ENCODE data around the gene AKAP8L.
A peak's percentile ranks its signal among the peaks of the same experiment; 100 is the strongest.
"Not testable (repeated sequence)": the region's sequence is repeated elsewhere in the genome, so short reads cannot be mapped to it uniquely, and the experiment has no call there.

Gene AKAP8L

DNA sequence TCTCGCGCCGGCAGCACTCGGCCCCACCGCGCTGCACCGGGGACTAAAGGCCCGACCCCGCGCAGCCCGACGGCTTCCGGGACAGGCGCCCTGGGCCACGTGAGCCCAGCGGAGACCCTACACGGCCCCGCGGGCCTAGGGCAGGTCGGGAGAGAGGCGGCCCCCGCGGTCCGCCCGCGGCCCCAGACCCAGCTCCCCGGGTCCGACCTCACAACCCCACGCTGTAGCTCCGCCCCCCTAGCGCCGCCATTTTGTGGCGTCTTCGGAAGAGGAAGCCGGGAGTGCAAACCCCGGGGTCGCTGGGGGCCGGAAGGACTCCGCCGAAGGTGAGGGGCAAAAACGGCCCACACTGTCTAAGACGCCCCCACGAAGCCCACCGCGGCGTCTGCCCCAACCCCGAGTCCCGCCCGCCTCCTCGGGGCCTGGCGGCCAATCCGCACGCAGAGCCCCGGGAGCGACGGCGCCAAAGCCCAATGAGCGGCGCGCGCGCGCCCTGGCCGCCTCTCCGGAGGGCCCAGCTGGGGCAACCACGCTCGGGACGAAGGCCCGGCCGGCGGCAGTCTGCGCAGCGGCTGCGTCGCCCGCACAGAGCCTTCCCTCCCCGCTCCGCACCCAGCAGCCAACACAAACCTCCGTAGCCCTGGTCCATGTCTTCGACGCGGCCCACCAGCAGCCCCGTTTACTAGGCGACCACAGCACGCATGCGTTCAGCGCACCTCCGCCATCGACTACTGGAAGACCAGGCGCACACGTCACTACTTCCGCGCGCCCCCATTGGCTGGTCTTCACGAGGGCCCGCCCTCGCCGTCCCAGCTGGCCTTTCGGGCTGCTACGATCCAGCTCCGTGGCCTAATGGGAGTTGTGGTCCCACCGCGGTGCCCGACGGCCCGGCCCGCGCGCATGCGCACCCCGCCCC, 39.4 kb downstream of the AKAP8L start, which contains the start of gene AKAP8:
AKAP8 (minus strand) TSS at position 705 of the 916 bp plus-strand sequence; CDS start at position 649, 56 bp downstream.
- peak; percentile 98 for DNase-seq

DNA sequence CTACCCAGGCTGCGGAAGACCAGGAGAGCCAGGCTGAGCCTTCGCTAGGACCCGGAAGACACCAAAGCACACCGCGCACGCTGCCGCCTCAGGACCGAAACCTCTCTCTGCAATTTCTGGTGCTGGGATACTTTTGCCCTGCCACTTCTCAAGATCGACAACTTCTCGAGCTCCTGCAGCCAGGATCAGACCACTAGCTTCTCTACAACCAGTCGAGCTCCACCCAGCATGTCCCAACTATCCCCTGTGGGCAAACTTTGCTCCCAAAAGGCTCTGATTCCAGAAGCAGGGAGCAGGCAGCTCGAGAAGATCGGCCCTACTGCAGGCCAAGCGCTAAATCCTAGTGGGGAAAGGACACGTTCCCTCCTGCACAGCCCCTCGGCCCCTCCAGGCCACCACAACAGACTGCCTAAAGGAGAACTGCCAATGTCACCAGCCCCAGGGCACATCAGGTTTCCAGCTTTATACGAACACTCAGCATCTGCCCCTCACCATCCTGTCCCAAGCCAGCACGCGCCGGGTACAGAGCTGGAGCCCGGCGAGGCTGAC, 40.2 kb downstream of the AKAP8L start:
- peak; percentile 53 for DNase-seq

DNA sequence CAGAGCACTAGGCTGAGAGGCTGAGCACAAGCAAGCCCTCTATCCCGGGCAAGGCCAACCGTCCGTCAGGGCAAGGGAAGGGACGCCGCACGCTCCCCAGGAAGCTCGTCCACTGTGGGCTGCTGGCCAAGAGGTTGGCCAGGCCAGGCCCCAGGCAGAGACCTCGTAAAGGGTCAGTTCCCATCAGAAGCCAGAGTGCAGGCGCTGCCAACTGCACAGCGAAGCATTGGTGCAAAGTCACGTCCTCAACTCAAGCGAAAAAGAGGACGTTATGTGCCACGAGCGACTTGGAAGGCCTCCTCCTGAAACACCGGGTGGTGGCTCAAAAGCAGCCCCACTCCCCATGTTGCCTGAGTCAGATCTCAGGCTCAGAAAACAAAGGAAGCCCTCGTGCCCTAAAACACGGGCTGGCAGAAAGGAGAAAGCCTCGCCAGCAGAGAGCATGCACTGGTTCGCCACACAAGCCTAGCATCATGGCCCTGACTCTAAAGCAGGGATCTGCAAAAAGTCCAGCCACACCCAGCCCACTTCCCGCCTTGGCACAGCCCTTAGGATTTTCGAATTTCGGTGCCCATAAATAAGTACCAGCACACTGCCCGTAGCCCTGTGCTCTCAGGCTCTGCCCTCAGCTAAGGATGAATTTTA, 43.9 kb downstream of the AKAP8L start:
- DNase-seq: no peak

DNA sequence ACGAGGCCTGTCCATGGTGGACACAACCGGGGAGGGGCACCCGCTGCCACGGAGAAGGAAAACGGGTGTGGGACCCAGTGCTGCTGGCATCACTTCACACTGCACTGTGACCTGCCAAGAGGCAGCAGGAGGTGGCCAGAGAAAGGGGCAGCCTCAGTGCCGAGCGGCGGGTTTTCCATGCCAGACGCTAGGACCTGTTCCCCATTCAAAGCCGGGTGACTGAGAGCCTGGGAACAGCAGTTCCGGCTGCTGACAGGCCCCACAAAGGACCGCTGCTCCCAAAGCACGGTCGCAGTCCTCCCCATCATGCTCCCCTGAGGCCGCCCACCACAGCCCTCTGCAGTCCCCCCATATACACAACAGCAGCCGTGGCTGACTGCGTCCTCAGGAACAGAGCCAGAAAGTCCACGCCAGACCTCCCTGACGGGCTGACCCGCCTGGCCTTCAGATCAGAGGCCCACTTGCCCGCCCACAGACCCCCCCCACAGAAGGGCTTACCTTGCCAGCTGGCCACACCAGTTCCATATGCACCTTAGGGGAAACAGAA, 44.6 kb downstream of the AKAP8L start:
- DNase-seq: no peak

DNA sequence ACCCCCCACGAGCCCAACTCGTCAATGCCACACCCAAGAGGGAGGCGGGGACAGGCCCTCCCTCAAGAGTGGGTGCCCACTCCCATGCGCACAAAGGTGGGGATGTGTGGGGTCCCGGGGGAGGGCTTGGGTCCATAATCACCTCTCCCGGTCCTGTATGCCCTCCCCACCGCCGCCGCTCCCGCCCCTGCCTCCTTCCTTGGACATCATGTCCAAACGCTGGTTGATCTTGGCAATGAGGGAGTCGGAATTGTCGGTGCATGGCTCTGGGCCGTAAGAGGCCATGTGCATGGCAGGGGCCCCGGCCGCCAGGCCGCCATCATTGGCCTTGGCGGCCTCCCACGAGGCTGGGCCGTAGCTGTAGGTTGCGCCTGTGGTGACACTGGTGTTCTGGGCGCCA, 45.1 kb downstream of the AKAP8L start:
- DNase-seq: no peak

DNA sequence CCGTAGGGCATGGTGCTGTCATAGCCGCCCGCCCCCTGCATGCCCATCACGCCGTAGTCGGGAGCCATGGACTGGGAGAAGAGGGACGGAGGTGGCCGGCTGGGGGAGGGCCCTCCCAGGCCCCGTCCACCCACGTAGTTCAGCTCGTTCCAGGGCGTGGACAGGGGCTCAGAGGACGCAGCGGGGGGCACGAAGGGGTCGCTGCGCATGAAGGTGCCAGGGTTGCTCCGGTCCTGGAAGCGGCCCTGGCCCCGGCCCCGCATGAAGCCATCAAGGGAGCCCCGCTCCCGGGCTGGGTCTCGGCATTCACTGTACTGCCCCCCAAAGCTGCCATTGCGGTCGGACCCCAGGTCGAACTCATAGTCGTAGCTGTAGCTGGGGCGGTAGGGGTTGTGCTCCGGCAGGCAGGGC, 45.9 kb downstream of the AKAP8L start:
- DNase-seq: no peak

DNA sequence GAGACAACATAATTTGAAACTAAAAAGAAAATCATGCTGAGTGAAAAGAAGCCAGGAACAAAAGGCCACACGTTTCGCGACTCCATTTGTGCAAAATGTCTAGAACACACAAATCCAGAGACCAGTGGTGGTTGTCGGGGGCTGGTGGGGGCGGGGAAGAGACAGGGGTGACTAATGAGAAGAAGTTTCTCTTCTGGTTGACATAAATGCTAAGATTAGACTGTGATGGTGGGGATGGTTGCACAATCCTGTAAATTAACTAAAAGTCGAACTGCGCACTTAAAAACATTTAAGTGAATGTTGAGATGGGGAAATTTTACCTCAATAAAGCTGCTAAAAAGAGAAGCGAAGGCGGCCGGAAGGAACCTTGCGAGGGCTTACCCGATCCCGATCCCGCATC, 46.3 kb downstream of the AKAP8L start:
- DNase-seq: no peak

DNA sequence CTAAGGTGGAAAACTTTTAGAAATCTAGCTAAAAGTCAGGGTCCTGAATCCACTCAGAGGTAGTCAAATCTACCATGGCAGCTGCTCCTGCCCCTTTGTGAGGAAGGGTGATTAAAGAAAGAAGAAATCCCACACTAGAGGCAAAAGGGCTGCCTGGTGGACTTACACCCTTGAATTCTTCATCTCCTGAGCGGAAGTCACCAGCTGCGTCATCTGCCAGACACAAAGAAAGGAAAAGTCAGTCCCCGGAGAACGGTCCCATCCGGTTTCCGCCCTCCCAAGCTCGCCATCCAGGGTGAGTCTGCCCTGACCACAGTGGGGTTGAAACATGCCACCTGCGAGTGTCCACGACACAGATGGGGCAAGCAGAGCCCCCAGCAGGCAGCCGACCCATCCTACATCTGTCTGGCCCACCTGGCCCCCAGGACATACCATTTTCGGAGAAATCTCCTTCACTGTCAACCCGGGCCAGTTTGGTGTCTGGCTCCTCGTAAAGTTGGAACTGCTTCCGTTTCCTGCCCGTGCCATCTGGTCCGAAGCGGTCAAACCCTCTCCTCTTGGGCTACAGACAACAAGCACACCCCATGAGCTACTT, 46.9 kb downstream of the AKAP8L start:
- no peak for DNase-seq

DNA sequence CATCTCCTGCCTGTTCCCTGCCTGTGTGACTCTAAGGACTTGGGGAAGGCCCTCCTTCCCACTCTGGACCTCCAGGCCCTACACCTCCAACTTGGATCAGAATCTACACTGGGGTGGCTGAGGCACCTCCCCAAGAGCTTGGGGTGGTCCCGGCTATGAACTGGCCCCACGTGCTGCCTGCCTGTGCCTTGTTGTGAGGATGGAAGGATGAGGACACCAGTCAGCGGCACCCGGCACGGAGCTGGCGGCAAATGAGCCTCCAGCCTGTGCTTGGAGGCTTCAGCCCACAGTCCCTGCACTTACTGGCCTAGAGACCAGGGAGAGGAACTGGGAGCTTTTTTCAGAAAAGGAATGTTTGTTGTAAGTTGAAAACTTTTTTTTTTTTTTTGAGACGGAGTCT, 47.7 kb downstream of the AKAP8L start:
- no peak for DNase-seq

DNA sequence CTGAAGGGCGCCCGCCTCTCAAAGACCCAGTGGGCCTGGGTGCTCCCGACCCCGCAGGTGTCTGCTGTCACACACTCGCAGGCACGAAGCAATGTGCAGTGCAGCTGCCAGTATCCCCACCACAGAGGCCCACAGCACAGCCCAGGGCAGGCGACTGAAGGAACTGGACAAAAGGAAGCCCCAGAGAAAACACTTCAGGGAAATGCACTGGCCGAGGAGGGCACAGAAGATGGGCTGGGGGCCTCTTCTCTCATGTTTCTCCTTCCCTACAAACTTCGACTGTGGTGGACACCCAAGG, 49.2 kb downstream of the AKAP8L start:
- no peak for DNase-seq

DNA sequence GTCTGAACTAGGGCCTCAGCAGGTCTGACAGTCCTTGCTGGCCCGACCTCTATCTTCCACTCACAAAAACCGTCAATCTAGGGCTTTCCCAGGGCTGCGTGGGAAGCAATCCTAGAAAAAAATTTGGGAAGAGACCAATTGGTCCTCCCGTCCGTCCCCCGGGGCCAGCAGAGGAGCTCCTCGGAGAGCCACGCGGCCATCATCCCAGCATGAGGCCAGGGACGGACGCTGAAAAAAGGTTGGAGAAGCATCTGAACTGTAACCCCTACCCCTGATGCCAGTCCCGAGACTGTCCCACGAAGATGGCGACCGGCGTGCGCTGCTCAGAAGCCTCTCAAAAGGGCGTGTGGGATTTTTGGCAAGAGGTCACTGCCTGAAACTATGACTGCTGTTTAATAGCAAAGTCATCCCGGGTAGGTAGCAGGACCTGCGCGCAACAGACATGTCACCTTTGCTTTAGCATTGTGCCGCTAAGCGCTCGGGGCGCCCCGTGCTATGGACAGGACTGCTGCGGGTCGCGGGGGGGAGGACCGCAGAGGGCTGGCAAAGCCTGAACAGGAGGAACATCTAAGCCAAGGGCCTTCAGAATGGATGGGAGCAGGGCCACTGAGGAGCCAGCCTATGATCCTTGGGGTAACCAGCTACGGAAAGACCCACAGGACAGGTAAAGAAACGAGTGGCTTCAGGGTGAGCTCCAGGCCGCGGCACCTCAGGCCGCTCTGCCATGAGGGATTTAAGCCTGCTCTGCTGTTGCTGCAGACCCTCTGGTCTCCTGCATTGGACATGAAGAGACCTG, 49.8 kb downstream of the AKAP8L start:
- no peak for DNase-seq

DNA sequence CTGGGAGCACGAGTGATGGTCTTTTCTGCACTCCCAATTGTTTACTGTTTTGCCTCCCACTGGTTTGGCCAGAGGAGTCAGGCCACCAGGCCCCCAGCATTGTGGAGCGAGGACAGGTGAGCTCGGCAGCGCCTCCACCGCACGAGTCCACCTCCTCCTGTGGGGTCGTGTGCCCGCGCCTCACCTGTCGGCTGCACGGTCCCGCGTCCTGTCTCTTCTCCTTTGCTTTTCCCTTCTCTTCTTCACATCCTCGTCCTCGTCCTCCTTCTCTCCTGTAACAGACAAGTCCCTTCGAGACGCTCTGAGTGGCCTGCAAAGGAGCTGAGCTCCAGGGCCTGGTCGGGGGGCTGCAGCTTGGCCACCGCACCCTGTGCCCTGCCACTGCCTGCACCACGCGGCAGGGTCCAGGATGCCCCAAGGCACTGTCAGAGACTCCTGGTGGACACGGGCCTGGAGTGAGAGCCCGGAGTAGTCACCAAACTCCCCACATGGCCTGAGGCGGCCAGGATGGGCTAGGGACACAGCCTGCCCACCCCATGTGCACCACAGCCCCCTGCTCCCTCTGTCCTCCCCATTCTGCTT, 50.6 kb downstream of the AKAP8L start:
- DNase-seq: no peak

DNA sequence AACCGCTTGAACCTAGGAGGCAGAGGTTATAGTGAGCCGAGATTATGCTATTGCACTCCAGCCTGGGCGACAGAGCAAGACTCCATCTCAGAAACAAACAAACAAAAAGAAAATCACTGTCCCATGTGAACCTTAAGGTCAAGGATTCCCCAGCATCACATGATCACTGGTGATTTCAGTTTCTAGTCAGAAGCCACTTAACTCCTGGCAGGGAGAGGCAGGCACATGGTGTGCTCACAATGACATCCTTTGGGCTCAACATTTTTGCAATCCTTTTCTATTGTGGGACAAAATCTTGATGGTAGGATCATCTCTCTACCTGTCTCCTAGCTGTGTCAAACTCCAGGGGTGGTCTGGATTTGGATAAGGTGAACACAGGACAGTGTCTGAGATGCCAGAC, 51.3 kb downstream of the AKAP8L start:
- DNase-seq: no peak

DNA sequence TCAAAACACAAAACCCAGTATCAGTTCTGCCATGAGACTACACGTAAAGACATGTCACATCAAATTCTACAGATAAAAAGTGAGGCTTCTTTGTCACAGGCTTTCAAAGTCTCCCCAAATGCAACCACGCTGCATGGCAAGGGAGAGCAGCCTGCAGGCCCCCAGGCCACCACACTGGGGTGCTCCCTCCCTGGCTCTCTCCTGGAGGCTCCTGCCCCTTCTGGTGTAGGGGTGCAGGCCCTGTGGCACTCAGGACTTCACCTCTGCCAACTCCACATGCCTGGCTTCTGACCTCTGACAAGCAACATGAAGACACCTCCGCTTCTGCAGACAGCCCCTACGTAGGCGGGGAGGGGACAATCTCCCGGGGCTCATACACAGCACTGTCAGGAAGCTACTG, 53.5 kb downstream of the AKAP8L start:
- DNase-seq: no peak

DNA sequence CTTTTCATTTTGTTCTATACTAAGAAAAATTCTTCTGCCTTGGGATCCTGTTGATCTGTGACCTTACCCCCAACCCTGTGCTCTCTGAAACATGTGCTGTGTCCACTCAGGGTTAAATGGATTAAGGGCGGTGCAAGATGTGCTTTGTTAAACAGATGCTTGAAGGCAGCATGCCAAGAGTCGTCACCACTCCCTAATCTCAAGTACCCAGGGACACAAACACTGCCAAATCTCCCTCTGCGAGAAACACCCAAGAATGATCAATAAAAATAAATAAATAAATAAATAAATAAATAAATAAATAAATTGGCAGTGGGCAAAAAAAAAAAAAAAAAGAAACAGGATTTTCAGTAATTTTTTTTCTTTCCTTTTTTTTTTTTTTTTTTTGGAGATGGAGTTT, 55.0 kb downstream of the AKAP8L start:
- DNase-seq: not testable (repeated sequence)

DNA sequence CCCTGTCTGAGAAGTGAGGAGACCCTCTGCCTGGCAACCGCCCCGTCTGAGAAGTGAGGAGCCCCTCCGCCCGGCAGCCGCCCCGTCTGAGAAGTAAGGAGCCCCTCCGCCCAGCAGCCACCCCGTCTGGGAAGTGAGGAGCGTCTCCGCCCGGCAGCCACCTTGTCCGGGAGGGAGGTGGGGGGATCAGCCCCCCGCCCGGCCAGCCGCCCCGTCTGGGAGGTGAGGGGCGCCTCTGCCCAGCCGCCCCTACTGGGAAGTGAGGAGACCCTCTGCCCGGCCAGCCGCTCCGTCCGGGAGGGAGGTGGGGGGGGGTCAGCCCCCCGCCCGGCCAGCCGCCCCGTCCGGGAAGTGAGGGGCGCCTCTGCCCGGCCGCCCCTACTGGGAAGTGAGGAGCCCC, 55.7 kb downstream of the AKAP8L start:
- not testable (repeated sequence) for DNase-seq

DNA sequence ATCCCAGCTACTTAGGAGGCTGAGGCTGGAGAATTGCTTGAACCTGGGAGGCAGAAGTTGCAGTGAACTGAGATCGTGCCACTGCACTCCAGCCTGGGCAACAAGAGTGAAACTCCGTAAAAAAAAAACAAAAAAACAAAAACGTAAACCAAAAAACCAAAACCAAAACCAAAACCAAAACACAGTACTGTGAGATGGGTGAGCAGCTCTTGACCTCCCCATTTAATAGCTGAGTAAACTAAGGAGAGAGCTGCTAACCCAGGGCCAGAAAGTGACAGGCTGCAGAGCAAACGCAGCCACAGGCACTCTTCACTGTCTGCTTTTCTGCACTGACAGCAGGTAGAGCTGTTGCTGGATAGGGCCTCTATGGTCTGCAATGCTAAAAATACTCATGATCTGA, 58.8 kb downstream of the AKAP8L start:
- DNase-seq: not testable (repeated sequence)

DNA sequence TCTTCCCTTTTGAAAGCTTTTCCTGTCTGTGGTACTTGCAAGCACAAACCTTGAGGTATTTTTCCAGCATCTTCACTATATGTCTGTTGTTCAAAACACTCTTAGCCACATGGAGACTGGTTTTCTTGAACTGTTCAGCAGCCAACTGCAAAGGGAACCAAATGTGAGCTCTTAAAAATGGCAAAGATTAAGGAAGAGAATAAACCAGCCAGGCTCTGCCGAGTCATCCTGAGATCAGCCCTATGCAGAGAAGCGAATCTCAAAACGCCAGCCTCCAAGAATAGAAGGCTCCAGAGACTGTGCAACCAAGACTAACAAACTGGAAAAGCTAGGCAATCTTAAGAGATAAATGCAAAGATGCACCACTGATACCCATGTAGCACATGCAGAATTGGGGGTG, 59.9 kb downstream of the AKAP8L start:
- no peak for DNase-seq

DNA sequence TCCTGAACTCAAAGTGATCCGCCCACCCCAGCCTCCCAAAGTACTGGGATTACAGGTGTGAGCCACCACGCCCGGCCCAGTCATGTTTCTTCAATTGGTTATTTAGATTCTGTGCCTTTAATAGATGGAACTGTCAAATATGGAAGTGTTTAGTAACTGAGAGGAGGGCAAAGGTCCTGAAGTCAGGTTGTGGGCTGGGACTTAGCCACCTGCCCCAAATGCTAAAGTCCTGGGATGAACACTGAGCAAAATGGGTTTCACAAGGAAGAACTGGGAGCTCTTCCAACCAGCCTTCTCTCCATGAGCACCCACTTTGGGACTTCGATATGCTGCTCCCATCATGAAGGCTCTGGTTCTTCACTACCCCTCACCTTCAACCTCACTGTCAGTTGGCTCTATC, 60.9 kb downstream of the AKAP8L start:
- DNase-seq: no peak

DNA sequence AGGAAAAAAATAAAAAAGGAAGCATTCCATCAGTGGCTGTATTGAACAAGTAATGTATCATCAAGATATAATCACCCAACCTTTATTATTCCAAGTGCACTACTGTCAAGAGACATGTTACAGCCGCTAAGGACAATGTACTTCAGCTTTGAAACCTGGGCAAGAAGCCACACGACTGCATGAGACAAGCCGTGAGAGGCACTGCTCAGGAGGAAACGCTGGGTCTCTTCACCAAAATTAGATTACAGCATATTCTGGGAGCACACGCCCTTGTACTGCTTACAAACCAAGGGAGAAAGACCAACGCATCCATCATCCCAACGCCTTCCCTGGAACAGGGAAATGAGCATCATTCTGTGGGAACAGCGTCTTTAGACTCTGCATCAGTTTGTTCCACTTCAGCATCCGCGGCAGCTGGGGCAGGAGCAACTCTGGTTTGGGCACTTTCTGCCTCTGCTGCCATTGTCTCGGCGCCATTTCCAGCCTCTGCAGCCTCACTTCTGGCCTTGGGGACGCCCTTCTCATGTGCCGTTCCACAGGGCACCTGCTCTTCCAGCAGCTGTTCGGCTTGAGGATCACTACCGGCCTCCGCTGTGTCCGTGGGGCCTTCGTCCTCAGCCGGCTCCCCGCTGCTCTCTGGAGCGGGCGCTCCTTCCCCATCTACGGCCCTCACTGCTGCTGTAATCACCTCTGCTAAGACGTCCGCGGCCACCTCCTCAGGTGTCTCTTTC, 64.1 kb downstream of the AKAP8L start:
- DNase-seq: no peak

DNA sequence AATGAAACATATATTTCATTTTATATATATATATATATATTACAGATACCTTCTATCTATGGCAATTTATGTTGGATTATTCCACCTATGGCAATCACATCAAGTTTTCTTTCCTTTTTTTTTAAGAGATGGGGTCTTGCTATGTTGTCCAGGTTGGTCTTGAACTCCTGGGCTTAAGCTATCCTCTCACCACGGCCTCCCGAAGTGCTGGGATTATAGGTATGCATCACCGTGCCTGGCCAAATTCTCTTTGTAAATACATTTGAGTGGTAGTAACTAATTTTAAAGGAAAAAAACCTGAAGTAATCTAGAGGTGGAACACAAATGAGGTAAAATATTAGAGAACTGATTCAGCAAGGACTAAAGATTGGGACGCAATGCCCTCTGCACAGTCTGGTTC, 64.9 kb downstream of the AKAP8L start:
- DNase-seq: no peak

All from fibroblast of skin of back (primary cell).